HAP-1 (cell line): ENCODE data around the gene PRM2.

Source experiments
- DNase-seq, 2 experiments: peaks; one replicate each; pipeline ENCODE4 v3.0.0-alpha.2; 2016 to 2020; ENCODE audit warnings: low spot score in 2 of 2
- H3K27me3 ChIP-seq: fragments of 250-450 bp; sonication (Bioruptor Pico); 2 replicates; pipeline ENCODE4 v1.5.1; 2020; ENCODE audit warnings: low read depth, mild to moderate bottlenecking, moderate library complexity
- H3K36me3 ChIP-seq: fragments of 250-450 bp; sonication (Bioruptor Pico); replicated peaks from 2 replicates; pipeline ENCODE4 v1.5.1; 2020; ENCODE audit warnings: mild to moderate bottlenecking
- H3K4me1 ChIP-seq: fragments of 250-450 bp; sonication (Bioruptor Pico); 2 replicates; pipeline ENCODE4 v1.5.1; 2020; ENCODE audit warnings: mild to moderate bottlenecking
- H3K4me3 ChIP-seq: fragments of 250-450 bp; sonication (Bioruptor Pico); 2 replicates; pipeline ENCODE4 v1.5.1; 2020; ENCODE audit warnings: mild to moderate bottlenecking, moderate library complexity
- H3K9me3 ChIP-seq: fragments of 250-450 bp; sonication (Bioruptor Pico); 2 replicates; pipeline ENCODE4 v1.5.1; 2020; ENCODE audit warnings: mild to moderate bottlenecking, moderate library complexity
- in situ Hi-C: fragments of 300-500 bp; cut with MboI; formaldehyde crosslinking; loops from 3 replicates; pipeline ENCODE4 v1.14.3; 2020; ENCODE audit warnings: low sequenced_read_pairs, inconsistent platforms, mixed read lengths

PRM2 gene

DNA sequence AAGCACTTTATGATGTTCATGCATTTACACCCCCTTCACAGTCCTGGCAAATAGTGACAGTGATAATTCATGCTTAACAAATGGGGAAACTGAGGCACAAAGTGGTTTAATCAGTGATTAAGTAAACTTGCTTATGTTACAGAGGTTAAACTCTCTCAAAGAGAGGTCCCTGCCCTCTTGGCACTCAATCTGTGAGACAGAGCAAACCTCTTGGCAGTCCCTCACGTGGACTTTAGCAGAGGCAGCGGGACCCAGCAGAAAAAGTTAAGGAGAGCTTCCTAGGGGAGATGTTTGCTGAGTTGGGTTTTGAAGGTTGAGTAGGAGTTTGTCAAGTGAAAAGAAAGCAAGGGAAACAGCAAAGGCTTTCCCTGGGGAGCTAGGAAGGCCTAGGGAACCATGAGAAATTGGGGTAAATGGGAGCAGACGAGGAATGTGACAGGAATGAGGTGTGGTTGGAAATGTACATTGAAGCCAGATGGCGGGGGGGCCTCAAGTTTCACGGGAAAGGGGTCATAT lies 31.0 kb downstream of the PRM2 start:
- in situ Hi-C loops, result no loop called here
- no peaks in the 10 kb centered on the region for H3K27me3 ChIP-seq
- no peaks in the 10 kb centered on the region for H3K36me3 ChIP-seq
- no peak overlapping the region for H3K4me3 ChIP-seq
- DNase-seq, result no peak
- H3K4me1 ChIP-seq, result no peaks in the 10 kb centered on the region; the same call in 1 of the 2 replicates
- H3K9me3 ChIP-seq, result no peaks in the 10 kb centered on the region

DNA sequence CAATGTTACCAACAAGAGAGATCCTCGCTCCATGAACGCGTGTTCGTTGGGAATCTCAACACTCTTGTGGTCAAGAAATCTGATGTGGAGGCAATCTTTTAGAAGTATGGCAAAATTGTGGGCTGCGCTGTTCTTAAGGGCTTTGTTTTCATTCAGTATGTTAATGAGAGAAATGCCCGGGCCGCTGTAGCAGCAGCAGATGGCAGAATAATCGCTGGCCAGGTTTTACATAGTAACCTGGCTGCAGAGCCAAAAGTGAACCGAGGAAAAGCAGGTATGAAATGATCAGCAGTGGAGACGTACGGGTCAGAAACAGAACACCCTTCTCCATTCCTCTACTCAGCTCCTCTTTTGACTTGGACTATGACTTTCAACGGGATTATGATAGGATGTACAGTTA lies 33.6 kb downstream of the PRM2 start:
- Histone ChIP-seq H3K9me3 (no peaks in the 10 kb centered on the region), H3K4me1 (no peaks in the 10 kb centered on the region; the same call in 1 of the 2 replicates), H3K4me3 (no peak overlapping the region), H3K36me3 (no peaks in the 10 kb centered on the region), H3K27me3 (no peaks in the 10 kb centered on the region)
- in situ Hi-C loops, result no loop called here
- no peak for DNase-seq

DNA sequence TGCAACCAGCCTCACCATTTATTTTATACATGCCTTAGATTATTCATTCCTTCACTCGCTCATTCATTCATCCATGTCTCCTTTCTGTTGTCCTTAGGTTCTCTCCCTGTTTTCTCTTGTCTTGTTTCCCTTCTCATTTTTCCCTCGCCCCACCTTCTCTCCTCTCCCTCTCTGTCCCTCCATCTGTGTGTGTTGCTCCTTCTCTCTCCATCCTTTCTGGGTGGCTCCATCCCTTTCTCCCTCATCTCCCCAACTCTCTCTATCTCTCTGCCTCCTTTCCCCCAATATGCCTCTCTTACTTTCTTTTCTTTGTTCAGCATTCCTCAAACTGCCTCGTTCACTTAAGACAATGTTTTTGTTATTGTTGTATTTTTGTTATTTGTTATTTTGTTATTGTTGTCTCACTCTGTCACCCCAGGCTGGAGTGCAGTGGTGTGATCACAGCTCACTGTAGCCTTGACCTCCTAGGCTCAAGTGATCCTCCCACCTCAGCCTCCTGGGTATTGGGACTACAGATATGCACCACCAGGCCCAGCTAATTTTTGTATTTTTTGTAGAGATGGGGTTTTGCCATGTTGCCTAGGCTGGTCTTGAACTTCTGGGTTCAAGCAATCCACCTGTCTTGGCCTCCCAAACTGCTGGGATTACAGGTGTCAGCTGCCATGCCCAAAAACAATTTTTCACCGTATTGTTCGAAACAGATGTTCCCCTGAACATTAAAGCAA lies 34.6 kb downstream of the PRM2 start:
- no peaks in the 10 kb centered on the region for H3K9me3 ChIP-seq
- H3K4me1 ChIP-seq, result no peaks in the 10 kb centered on the region; the same call in 1 of the 2 replicates
- in situ Hi-C loops, result no loop called here
- H3K4me3 ChIP-seq, result no peak overlapping the region
- H3K36me3 ChIP-seq, result no peaks in the 10 kb centered on the region
- no peak for DNase-seq
- no peaks in the 10 kb centered on the region for H3K27me3 ChIP-seq

DNA sequence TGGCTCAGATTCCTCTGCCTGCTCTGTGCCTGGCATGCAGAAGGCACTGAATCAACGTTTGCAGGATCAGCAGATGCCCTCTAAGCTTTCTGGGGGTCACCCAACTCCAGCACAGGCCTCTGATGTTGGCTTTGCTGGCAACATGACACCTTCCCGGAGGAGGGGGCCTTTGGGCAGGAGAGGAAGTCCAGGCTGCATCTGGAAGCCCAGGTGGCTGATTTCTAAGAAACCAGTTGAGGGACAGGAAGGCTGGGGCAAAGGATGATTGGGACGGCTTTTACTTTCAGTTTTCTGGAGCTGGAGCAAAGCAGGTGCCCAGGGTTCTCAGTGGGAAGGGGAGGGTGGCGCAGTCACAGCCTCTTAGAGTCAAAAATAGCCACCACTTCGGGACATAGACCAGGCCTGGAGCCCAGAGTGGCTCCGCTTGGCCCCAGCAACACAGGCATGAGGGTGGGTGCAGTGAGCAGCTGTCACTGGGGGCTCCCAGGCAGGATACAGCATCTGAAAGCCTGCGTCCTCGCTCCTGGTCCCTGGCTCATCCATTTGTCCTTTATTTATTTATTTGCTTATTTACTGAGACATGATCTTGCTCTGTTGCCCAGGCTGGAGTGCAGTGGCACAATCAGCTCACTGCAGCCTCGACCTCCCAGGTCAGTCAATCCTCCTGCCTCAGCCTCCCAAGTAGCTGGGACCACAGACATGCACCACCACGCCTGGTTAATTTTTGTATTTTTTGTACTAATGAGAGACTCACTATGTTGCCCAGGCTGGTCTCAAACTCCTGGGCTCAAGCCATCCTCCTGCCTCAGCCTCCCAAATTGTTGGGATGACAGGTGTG lies 35.4 kb downstream of the PRM2 start:
- no peaks in the 10 kb centered on the region; the same call in 1 of the 2 replicates for H3K4me1 ChIP-seq
- no peaks in the 10 kb centered on the region for H3K27me3 ChIP-seq
- in situ Hi-C loops, result no loop called here
- no peaks in the 10 kb centered on the region for H3K36me3 ChIP-seq
- no peak overlapping the region for H3K4me3 ChIP-seq
- no peaks in the 10 kb centered on the region for H3K9me3 ChIP-seq
- no peak for DNase-seq

DNA sequence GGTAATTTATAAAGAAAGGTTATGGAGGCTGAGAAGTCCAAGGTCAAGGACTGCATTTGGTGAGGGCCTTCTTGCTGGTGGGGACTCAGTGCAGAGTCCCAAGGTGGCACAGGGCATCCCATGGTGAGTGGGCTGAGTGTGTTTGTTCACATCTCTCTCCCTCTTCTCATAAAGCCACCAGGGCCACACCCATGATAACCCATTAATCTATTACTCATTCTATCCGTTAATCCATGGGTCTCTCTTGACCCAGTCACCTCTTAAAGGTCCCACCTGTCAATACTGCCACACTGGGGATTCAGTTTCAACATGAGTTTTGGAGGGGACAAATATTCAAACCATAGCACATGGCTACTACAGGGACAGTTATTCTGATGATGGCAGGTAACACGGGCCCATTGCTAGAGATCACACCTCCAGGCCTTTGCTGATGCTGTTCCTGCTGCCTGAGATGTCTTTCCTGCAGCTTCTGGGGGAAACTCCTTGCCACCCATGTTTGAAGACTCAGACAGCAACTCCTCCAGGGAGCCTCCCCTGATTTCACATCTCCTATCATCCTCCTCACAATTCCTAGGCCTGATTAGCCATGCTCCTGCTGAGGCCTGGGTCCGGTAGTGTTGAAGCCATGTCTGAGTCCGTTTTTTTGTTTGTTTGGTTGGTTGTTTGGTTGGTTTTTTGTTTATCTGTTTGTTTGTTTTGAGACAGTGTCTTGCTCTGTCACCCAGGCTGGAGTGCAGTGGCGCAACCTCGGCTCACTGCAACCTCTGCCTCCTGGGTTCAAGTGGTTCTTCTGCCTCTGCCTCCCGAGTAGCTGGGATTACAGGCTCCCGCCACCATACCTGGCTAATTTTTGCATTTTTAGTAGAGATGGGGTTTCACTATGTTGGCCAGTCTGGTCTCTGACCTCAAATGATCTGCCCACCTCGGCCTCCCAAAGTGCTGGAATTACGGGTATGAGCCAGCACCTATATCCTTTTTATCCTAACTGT lies 36.3 kb downstream of the PRM2 start:
- DNase-seq, result no peak
- Histone ChIP-seq H3K27me3 (no peaks in the 10 kb centered on the region), H3K4me3 (no peak overlapping the region), H3K9me3 (no peaks in the 10 kb centered on the region), H3K4me1 (no peaks in the 10 kb centered on the region; the same call in 1 of the 2 replicates), H3K36me3 (no peaks in the 10 kb centered on the region)
- in situ Hi-C loops, result no loop called here

DNA sequence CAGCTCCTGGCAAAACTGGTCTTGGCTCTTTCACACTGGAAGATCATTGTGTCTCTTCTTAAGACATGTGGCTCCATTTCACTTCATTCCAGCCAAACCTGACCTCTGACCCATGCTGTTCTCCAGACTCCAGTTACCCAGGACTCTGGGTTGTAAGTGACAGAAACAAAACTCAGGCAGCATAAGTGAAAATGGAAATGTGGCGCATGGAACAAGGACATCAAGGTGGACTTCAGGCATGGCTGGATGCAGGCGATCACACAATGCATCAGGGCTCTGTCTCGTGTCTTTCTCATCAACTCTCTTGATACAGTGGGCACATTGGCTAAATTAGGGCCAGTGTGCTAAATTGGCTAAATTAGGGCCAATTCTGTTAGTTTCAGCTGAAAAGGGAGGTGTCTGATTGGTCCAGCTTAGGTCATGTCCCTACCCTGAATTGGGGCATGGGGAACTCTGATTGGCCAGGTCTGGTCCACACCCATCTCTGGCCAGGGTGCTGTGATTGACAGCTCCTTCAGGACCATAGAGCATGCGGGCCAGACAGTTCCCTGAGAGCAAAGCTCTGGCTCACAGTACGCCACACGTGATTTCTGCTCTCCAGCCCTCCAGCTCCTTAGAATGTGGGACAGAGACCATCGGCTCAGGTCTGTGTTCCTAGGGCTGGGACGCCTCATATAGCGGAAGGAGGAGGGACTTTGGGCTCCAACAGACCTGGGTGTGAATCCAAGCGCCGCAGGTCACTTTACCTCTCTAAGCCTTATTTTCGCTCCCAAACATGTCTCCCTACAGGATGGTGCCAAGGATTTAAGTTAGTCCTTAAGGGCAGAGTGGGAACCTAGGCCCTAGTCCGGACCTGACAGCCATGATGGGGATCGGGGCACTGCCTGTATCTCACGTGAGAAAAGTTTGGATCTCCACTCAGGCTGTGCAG lies 37.7 kb downstream of the PRM2 start:
- no peaks in the 10 kb centered on the region for H3K27me3 ChIP-seq
- in situ Hi-C loops, result no loop called here
- peak in 1 of 2 experiments; percentile 25 for DNase-seq
- H3K4me3 ChIP-seq, result no peak overlapping the region
- no peaks in the 10 kb centered on the region for H3K36me3 ChIP-seq
- H3K4me1 ChIP-seq, result no peaks in the 10 kb centered on the region
- no peaks in the 10 kb centered on the region for H3K9me3 ChIP-seq

DNA sequence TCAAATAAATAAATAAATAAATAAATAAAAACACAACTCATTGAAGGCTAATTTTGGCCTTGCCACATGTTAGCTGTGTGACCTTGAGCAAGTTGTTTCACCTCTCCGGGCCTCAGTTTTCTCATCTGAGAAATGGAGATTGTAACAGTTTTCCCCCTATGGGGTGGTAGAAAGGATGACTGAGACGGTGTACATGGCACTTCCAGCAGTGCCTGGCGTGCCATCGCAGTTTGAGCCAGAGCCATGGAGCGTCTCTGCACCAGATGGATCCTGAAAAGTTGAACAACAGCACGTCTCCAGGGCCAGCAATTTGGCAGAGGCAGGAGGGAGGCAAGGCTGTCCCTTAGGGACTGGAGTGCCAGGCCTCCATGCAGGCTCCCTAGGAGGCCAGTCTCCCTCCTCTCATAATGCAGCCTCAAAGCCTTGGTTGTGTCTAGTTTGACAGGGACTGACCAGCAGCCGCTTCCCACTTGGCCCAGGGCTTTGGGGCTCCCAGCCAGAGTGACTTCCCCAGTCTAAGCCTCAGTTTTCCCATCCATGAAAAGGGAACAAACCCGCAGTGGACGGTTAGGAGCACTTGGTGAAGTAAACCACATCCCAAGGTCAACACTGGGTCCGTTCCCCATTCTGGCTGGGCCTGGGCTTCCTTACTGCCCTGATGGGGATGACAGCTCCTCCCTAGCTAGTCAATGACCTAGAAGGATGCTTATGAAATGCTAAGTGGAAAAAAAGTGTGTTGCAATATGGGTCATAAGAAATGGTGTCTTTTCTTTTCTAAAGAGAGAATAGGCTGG lies 39.6 kb downstream of the PRM2 start:
- in situ Hi-C loops, result no loop called here
- no peaks in the 10 kb centered on the region for H3K36me3 ChIP-seq
- H3K4me1 ChIP-seq, result no peaks in the 10 kb centered on the region
- DNase-seq, result no peak
- no peaks in the 10 kb centered on the region for H3K9me3 ChIP-seq
- H3K4me3 ChIP-seq, result no peak overlapping the region
- no peaks in the 10 kb centered on the region for H3K27me3 ChIP-seq

DNA sequence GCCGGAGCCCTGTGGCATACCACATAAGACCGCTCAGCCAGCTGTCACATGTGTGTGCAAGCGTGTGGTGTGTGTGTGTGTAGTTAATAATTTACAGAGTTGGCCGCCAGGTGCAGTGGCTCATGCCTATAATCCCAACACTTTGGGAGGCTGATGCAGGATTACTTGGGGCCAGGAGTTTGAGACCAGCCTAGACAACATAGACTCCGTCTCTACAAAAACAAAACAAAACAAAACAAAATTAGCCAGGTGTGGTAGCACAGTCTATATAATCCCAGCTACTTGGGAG lies 40.6 kb downstream of the PRM2 start:
- Histone ChIP-seq H3K36me3 (no peaks in the 10 kb centered on the region), H3K4me3 (no peak overlapping the region), H3K27me3 (no peaks in the 10 kb centered on the region), H3K4me1 (no peaks in the 10 kb centered on the region), H3K9me3 (no peaks in the 10 kb centered on the region)
- DNase-seq, result no peak
- in situ Hi-C loops, result no loop called here

DNA sequence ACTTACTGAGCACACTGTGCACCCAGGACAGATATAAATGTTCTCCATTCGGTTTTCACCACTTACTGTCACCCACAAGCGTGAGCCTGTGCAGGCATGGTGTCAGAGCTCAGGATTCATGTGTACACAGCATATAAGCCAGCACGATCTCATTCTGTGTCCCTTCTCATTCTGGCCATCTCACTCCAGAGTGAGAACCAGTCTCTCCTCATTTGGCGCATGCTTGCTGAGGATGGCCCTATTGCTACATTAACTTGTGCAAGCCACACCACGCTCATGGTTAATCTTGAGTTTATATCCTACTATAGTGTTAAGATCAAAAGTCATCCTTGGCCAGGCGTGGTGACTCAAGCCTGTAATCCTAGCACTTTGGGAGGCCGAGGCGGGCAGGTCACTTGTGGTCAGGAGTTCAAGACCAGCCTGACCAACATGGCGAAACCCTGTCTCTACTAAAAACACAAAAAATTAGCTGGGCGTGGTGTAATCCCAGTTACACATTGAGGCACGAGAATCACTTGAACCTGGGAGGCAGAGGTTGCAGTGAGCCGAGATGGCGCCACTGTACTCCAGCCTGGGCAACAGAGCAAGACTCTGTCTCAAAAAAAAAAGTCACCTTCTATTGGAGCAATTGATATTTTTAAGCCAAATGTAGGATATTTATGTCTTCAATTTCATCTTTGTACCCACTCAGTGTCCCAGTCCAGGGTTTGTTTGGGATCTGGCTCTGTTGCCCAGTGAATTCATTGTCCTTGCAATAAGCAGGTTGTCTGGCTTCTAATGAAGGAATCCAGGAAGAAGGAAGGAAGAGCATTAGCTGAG lies 41.2 kb downstream of the PRM2 start:
- no peak for DNase-seq
- in situ Hi-C loops, result no loop called here

DNA sequence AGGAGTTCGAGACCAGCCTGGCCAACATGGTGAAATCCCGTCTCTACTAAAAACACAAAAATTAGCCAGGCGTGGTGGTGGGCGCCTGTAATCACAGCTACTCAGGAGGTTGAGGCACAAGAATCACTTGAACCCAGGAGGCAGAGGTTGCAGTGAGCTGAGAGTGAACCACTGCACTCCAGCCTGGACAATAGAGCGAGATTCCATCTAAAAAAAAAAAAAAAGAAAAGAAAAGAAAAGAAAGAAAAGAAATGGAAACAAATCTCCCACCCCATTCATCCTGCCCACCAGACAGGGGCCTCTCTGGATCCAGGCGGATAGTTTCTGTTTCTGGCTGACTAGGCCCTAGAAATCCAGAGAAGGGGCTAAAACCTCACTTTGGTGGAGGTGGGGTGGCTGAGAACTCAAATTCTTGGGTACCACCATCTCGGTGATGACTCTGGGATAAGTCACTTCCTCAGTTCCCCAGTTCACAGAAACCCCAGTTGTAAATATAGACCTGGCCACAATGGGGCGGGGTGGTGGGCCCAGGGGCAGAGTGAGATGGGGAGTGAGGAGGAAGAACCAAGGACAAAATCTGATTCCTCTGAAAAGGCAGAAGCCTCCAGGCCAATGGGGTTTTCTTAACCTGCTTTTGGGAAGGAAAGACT lies 42.4 kb downstream of the PRM2 start:
- Histone ChIP-seq H3K9me3 (no peaks in the 10 kb centered on the region), H3K27me3 (no peaks in the 10 kb centered on the region), H3K36me3 (no peaks in the 10 kb centered on the region), H3K4me3 (no peak overlapping the region), H3K4me1 (no peaks in the 10 kb centered on the region)
- DNase-seq, result no peak
- in situ Hi-C loops, result no loop called here

More for the DNA sequence above, 41.2 kb downstream of the PRM2 start:
- Histone ChIP-seq H3K9me3 (no peaks in the 10 kb centered on the region), H3K36me3 (no peaks in the 10 kb centered on the region), H3K27me3 (no peaks in the 10 kb centered on the region), H3K4me3 (no peak overlapping the region), H3K4me1 (no peaks in the 10 kb centered on the region)
